BJ (cell line): ENCODE results near the gene CGGBP1. TPM values are rescaled to one million over a fixed set of nuclear protein-coding genes. Genes with fewer than 3 reads are reported as not detected.

Experiments used
- CTCF ChIA-PET: fragments of 350-600 bp; formaldehyde crosslinking; extraction: SDS; loops from one replicate; lab custom pipeline; 2021; ENCODE audit warnings: antibody characterized with exemption, inconsistent platforms; lab: Yijun Ruan, JAX
- POLR2A ChIA-PET: fragments of 300-600 bp; sonication (Branson Sonifier 250); formaldehyde crosslinking; extraction: SDS; loops from one replicate; lab custom pipeline; 2021; ENCODE audit warnings: antibody characterized with exemption; lab: Charles Lee
- DNase-seq: peaks from one replicate; pipeline ENCODE4 v3.0.0-alpha.2; 2011; ENCODE audit warnings: low read depth
- H3K27me3 ChIP-seq: 2 replicates; pipeline ENCODE4 v1.6.0; 2011; ENCODE audit warnings: low read length; ENCODE audit not compliant: control insufficient read depth, insufficient read depth
- H3K36me3 ChIP-seq: 2 replicates; pipeline ENCODE4 v1.5.1; 2011; ENCODE audit warnings: low read length; ENCODE audit not compliant: control insufficient read depth, insufficient read depth
- H3K4me3 ChIP-seq: 2 replicates; pipeline ENCODE4 v1.5.1; 2011; ENCODE audit warnings: low read depth, mild to moderate bottlenecking, control low read depth, low read length
- CTCF ChIP-seq: IDR thresholded peaks from 2 replicates; pipeline ENCODE4 v1.5.1; 2011; ENCODE audit warnings: low read depth, mild to moderate bottlenecking, control low read depth, inconsistent platforms, low read length, moderate library complexity; ENCODE audit not compliant: insufficient read depth
- polyA plus RNA-seq: library from polyadenylated mRNA; depleted of rRNA; stranded (reverse); fragments of >200 nt; gene quantifications from 2 replicates; pipeline ENCODE4 v1.2.3, GENCODE V29; 2011

Gene CGGBP1
- polyA plus RNA-seq, 1 experiment = 52.3 TPM

GRCh38 chr3:88057630-88058305 is 1.0 kb downstream of the CGGBP1 start:
- Histone ChIP-seq H3K27me3 (no peaks in the 10 kb centered on the region), H3K4me3 (peak overlapping the region; percentile 86), H3K36me3 (peaks cover 5% of the 10 kb centered on the region)
- TF ChIP-seq CTCF = peak; percentile 35
- ChIA-PET POLR2A (no interaction called here), CTCF (interaction anchor here (1.0 kb wide), 1 partner anchor 55 kb away, joined by 4 read pairs; no protein-coding TSS in a partner anchor)
- no peak for DNase-seq

GRCh38 chr3:88046766-88047165 is 12.0 kb downstream of the CGGBP1 start:
- no peak overlapping the region for H3K4me3 ChIP-seq
- H3K36me3 ChIP-seq = no peaks in the 10 kb centered on the region
- TF ChIP-seq CTCF = no peak
- POLR2A ChIA-PET = no interaction called here
- CTCF ChIA-PET = no interaction called here
- DNase-seq = no peak
- no peaks in the 10 kb centered on the region for H3K27me3 ChIP-seq

GRCh38 chr3:88044411-88044810 is 14.4 kb downstream of the CGGBP1 start:
- ChIA-PET POLR2A (no interaction called here), CTCF (no interaction called here)
- no peak for TF ChIP-seq CTCF
- no peak for DNase-seq
- H3K36me3 ChIP-seq = no peaks in the 10 kb centered on the region
- no peak overlapping the region for H3K4me3 ChIP-seq
- no peaks in the 10 kb centered on the region for H3K27me3 ChIP-seq

GRCh38 chr3:88041005-88041404 is 17.8 kb downstream of the CGGBP1 start:
- no peak for TF ChIP-seq CTCF
- ChIA-PET CTCF (interaction anchor here (2.1 kb wide), 1 partner anchor 10 kb away, joined by 6 read pairs; no protein-coding TSS in a partner anchor), POLR2A (no interaction called here)
- Histone ChIP-seq H3K4me3 (no peak overlapping the region), H3K36me3 (no peaks in the 10 kb centered on the region), H3K27me3 (no peaks in the 10 kb centered on the region)
- DNase-seq = no peak

- POLR2A ChIA-PET = no interaction called here
- no peak overlapping the region for H3K4me3 ChIP-seq
- DNase-seq = no peak
- no peaks in the 10 kb centered on the region for H3K36me3 ChIP-seq
- CTCF ChIA-PET = interaction anchor here (2.1 kb wide), 1 partner anchor 9 kb away, joined by 6 read pairs; no protein-coding TSS in a partner anchor
- no peaks in the 10 kb centered on the region for H3K27me3 ChIP-seq
- no peak for TF ChIP-seq CTCF
These were observed 18.3 kb downstream of the CGGBP1 start for GRCh38 chr3:88040529-88040928.
